Suprapubic skin (tissue), 3 donors: ENCODE results near the gene FDPS.

ENCODE experiments used
- CTCF ChIP-seq, 2 donors: fragments of 200-600 bp in 1 of 2; fragments of 450-650 bp in 1 of 2; sonication (generic) in 1 of 2; IDR thresholded peaks; one replicate each; pipeline ENCODE4 v1.5.1; 2016 to 2019; ENCODE audit warnings: antibody characterized with exemption in 2 of 2, mild to moderate bottlenecking in 1 of 2, moderate library complexity in 1 of 2
- EP300 ChIP-seq: sonication (generic); formaldehyde crosslinking; IDR thresholded peaks from one replicate; pipeline ENCODE4 v1.6.1; 2017; ENCODE audit warnings: antibody characterized with exemption

- TF ChIP-seq CTCF (IDR thresholded peaks at IDR 0.05) (no peak), EP300 (no peak)
These were observed at the start of gene FDPS for GRCh38 chr1:155308493-155309422.
